Stomach smooth muscle (tissue), 2 donors: Measurements from ENCODE around the gene CWC22.
"Not testable (repeated sequence)": the region's sequence is repeated elsewhere in the genome, so short reads cannot be mapped to it uniquely, and the experiment has no call there.

ENCODE experiments used
- H3K27ac ChIP-seq: one replicate; pipeline ENCODE4 v1.7.0; 2013; ENCODE audit warnings: mild to moderate bottlenecking, low read length, inconsistent platforms
- H3K27me3 ChIP-seq, 2 donors: one replicate each; pipeline ENCODE4 v1.7.0; 2013; ENCODE audit warnings: low read length in 2 of 2; ENCODE audit not compliant: insufficient read depth in 2 of 2, control insufficient read depth in 1 of 2
- H3K36me3 ChIP-seq, 2 donors: one replicate each; pipeline ENCODE4 v1.7.0; 2013; ENCODE audit warnings: low read length in 2 of 2; ENCODE audit not compliant: control insufficient read depth in 2 of 2, insufficient read depth in 2 of 2
- H3K4me1 ChIP-seq: one replicate; pipeline ENCODE4 v1.7.0; 2013; ENCODE audit warnings: low read length; ENCODE audit not compliant: control insufficient read depth, insufficient read depth
- H3K4me3 ChIP-seq, 2 donors: one replicate each; pipeline ENCODE4 v1.7.0; 2013; ENCODE audit warnings: low read length in 2 of 2
- H3K9ac ChIP-seq, 2 donors: one replicate each; pipeline ENCODE4 v1.7.0; 2013; ENCODE audit warnings: low read length in 2 of 2, mild to moderate bottlenecking in 1 of 2
- H3K9me3 ChIP-seq, 2 donors: one replicate each; pipeline ENCODE4 v1.7.0; 2013; ENCODE audit warnings: low read length in 2 of 2; ENCODE audit not compliant: control insufficient read depth in 2 of 2
- donor health status: healthy.
- donor health status: Pancreatic carcinoma.

Gene CWC22

DNA sequence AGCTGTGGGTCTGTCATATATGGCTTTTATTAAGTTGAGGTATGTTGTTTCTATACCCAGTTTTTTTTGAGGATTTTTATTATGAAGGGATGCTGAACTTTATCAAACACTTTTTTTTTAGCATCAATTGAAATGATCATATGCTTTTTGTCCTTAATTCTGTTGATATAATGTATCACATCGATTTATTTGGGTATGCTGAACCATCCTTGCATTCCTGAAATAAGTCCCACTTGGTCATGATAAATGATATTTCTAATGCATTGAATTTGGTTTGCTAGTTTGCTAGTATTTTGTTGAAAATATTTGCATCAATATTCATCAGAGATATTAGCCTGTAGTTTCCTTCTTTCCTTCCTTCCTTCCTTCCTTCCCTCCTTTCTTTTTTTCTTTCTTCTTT is 22.5 kb upstream of the CWC22 start:
- peaks cover 0 to 2% of the 10 kb centered on the region in 2 donors for H3K9me3 ChIP-seq
- no peak overlapping the region for H3K4me3 ChIP-seq
- H3K36me3 ChIP-seq: no peaks in the 10 kb centered on the region
- H3K27me3 ChIP-seq: no peaks in the 10 kb centered on the region
- no peaks in the 10 kb centered on the region for H3K4me1 ChIP-seq
- no peak overlapping the region for H3K27ac ChIP-seq
- H3K9ac ChIP-seq: no peak overlapping the region

DNA sequence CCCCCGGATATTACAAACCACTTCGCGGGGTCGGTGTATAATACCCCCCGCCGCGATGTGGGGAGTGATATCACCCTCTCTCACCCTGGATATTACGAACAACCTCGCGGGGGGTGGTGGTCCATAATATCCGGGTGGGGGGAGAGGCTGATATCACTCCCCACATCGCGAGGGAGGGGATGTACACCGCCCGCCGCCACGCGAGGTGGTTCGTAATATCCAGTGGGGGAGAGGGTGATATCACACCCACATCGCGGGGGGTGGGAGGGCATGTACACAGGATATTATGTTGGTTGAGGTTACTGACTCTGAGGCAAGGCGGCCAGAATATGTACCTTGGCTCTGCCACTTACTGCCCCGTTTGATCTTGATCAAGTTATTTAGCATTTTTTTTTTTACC is 14.8 kb upstream of the CWC22 start:
- Histone ChIP-seq H3K9me3 (no peaks in the 10 kb centered on the region), H3K9ac (no peak overlapping the region), H3K27ac (no peak overlapping the region), H3K36me3 (no peaks in the 10 kb centered on the region), H3K4me1 (no peaks in the 10 kb centered on the region), H3K27me3 (no peaks in the 10 kb centered on the region), H3K4me3 (no peak overlapping the region)

DNA sequence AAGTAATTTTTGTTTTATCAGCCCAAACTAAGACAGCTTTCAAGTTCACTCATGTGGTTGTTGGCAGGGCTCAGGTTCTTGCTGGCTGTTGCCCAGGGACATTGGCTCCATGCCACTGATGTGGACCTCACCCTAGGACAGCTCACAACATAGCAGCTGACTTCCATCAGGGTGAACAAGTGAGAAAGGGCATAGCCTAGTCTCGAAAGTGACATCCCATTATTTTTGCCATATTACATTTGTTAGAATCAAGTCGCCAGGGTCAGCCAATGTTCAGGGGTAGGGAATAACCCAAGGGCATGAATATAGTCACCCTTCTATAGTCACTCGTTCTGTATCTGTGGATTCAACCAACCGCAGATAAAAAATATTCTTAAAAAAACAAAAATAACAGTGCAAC is 10.7 kb upstream of the CWC22 start:
- no peak overlapping the region for H3K9ac ChIP-seq
- no peak overlapping the region for H3K27ac ChIP-seq
- H3K36me3 ChIP-seq: no peaks in the 10 kb centered on the region
- H3K9me3 ChIP-seq: no peaks in the 10 kb centered on the region
- no peaks in the 10 kb centered on the region for H3K27me3 ChIP-seq
- no peaks in the 10 kb centered on the region for H3K4me1 ChIP-seq
- no peak overlapping the region for H3K4me3 ChIP-seq

DNA sequence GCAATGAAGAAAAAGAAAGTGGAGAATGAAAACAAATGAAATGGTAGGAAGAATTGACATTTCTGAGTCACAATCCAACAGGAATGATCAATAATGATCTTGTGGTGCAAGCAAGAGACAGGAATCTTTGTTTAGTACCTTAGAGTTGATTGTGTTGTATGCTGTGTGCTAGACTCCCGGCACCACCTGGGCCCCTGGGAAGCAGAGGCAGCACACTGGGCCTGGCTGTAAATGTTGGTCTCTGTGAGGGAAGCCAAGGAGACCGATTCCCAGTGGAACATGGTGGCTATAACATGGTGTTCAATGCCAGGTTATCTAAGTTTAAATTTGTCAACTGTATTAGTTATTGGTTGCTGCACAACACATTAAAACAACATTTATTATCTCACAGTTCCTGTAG is 9.8 kb upstream of the CWC22 start:
- no peak overlapping the region for H3K4me3 ChIP-seq
- H3K4me1 ChIP-seq: no peaks in the 10 kb centered on the region
- no peak overlapping the region for H3K9ac ChIP-seq
- H3K36me3 ChIP-seq: no peaks in the 10 kb centered on the region
- H3K27ac ChIP-seq: no peak overlapping the region
- H3K27me3 ChIP-seq: no peaks in the 10 kb centered on the region
- H3K9me3 ChIP-seq: no peaks in the 10 kb centered on the region

DNA sequence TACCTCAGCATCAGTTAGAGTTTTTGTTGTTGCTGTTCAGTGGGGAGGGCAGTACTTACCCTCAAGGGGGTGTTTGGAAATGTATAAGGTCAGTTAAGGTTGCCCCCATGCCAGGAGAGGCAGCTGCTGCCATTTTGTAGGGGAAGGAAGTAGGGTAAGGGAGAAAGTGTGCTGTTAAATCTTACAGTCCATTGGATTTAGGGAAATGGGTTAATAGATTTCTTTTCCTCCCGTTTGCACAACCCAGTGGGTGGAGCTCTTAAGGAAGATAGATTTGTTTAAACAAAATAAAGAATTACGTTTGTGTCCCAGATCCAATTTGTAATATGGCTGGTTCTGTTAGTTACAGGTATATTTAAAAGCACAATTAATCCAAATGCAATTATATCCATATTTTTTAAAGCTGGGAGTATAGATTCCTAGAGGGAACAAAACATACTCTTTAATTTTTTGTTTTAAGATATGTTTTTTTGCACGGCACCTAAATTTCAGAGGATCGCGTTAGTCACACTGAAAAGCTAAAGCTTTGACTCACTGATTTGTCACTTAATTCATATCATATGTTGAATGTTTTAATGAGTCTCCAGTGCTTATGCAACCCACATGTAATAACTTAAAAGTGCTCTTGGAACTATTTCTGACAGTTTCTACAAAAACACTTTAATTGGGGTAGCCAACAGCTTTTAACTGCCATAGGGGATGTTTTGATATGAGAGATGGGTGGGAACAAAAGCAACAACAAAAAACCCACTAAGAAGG is 9.0 kb upstream of the CWC22 start:
- H3K27me3 ChIP-seq: no peaks in the 10 kb centered on the region
- no peak overlapping the region for H3K27ac ChIP-seq
- no peak overlapping the region for H3K4me3 ChIP-seq
- no peaks in the 10 kb centered on the region for H3K4me1 ChIP-seq
- H3K36me3 ChIP-seq: no peaks in the 10 kb centered on the region
- H3K9ac ChIP-seq: no peak overlapping the region
- H3K9me3 ChIP-seq: no peaks in the 10 kb centered on the region

DNA sequence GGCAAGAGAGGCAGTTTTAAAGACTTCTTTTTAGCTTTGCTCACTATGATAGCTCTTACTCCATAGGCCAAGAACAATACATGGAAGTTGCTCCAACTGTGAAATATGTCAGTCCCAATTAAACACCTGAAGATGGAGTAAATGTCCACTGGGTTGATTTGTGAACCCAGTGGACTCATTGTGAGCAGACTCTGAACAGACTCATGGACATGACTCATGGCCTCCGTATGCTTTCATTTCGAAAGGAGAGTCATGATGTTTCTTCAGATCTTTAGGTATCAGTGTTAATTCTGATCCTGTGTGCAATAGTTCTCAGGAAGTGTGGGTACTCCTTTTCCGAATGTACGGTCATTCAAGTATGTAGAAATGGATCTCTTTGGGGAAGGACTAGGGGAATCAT is 5.4 kb upstream of the CWC22 start:
- Histone ChIP-seq H3K27ac (no peak overlapping the region), H3K36me3 (no peaks in the 10 kb centered on the region), H3K27me3 (no peaks in the 10 kb centered on the region), H3K4me3 (no peak overlapping the region), H3K4me1 (no peaks in the 10 kb centered on the region), H3K9ac (no peak overlapping the region), H3K9me3 (no peaks in the 10 kb centered on the region)

DNA sequence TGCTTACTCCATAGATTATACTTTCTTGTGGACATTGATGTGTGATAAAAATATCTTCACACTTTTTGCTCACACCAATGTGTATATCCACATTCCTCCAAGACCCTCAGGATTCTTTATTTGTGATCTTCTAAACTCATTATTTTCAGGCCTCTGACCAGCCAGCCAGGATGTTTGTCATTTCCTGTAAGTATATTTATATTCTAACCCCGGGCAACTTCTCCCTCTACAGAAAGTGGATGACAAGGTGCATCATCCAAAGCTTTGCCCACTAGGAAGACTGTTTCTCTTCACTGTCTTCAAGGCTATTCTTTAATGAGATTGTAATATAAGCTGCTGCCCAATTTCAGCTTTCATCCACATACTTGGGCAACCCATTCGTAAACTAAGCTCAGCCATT is 3.6 kb upstream of the CWC22 start:
- no peaks in the 10 kb centered on the region for H3K9me3 ChIP-seq
- H3K9ac ChIP-seq: no peak overlapping the region
- no peak overlapping the region for H3K4me3 ChIP-seq
- no peaks in the 10 kb centered on the region for H3K27me3 ChIP-seq
- no peaks in the 10 kb centered on the region for H3K36me3 ChIP-seq
- H3K4me1 ChIP-seq: no peaks in the 10 kb centered on the region
- H3K27ac ChIP-seq: no peak overlapping the region

DNA sequence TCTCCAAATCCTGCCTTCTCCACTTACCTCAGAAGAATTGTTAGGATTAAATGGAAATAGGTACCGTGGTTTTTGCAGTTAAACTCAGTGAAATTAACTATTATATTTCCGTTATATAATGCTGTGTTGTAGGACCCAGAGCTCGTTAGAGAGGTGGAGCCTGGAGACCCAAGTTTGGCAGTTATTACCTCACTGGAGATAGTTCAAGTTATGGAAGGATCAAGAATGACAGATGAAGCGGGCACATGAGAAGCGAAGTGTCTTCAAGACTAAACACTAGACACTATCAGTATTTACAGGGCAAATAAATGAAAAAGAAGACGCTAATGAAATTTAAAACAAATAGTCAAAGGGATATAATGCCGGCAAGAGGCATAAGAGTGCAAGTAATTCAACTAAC is 866 bp downstream of the CWC22 start:
- peak overlapping the region; percentile 91 for H3K27ac ChIP-seq
- no peaks in the 10 kb centered on the region for H3K36me3 ChIP-seq
- H3K9me3 ChIP-seq: no peaks in the 10 kb centered on the region
- peak overlapping the region; percentile 92 to 99 for H3K4me3 ChIP-seq
- H3K27me3 ChIP-seq: no peaks in the 10 kb centered on the region
- H3K4me1 ChIP-seq: peaks cover 3% of the 10 kb centered on the region
- peak overlapping the region; percentile 88 to 97 for H3K9ac ChIP-seq

DNA sequence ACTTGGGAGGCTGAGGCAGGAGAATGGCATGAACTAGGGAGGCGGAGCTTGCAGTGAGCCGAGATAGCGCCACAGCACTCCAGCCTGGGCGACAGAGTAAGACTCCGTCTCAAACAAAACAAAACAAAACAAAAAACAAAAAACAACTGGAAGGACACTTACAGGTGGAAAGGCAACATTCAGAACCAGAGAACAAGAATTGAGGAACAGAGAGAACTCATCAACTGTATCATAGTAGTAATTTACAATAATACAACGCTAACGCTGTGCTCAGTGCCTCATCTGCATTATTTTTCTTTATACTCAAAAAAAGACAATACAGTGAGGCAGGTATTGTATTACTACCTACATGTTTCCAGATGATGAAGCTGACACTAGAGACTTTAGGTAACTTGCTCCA is 1.6 kb downstream of the CWC22 start:
- H3K4me1 ChIP-seq, H3K27me3 ChIP-seq, H3K9ac ChIP-seq, H3K36me3 ChIP-seq, H3K9me3 ChIP-seq, H3K27ac ChIP-seq: not testable (repeated sequence)
- H3K4me3 ChIP-seq: peak overlapping the region; percentile 92 to 99

DNA sequence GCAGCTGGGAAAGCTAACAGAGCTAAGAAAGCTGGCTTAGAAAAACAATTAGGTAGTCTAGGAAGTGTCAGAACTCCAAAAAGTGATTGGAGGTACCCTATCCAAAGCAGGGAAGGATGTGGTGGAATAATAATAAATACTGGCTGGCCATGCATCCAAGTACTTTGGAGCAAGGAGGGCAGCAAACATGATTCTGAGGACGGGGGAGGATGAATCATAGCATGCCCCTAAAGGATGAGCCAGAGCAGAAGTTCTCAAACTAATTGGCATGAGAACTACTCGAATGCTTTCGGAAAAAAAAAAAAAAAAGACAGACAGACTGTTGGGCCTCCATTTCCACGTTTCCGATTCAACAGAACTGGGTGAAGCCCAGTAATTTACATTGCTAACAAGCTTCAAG is 2.4 kb downstream of the CWC22 start:
- Histone ChIP-seq H3K36me3 (no peaks in the 10 kb centered on the region), H3K4me3 (no peak overlapping the region), H3K27ac (no peak overlapping the region), H3K4me1 (peaks cover 3% of the 10 kb centered on the region), H3K9ac (no peak overlapping the region), H3K27me3 (no peaks in the 10 kb centered on the region), H3K9me3 (no peaks in the 10 kb centered on the region)

DNA sequence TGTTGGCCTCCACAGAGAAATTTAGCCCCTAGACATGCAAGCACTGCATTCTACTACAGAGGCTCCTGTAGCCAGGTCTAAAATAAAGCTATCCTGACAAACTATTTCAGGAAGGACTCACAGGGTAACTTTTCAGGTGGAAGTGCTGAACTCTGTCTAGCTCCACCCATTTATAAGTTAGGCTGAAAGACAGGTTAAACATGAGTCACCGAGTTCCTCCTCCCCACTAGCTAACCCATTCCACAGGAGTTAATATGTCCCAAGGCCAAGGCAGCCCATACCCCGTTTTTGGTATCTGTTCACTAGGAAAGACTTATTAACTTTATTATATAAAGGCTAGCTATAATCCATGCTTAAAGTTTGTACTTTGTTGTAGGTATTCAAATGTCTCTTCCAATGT is 3.5 kb downstream of the CWC22 start:
- Histone ChIP-seq H3K4me3 (no peak overlapping the region), H3K4me1 (peaks cover 3% of the 10 kb centered on the region), H3K36me3 (no peaks in the 10 kb centered on the region), H3K9ac (no peak overlapping the region), H3K9me3 (no peaks in the 10 kb centered on the region), H3K27ac (no peak overlapping the region), H3K27me3 (no peaks in the 10 kb centered on the region)
